SK-N-SH (cell line): ENCODE measurements around the gene CSNK1D.

ENCODE experiments used
- CTCF ChIP-seq: fragments of 200-600 bp; sonication (generic); IDR thresholded peaks from 2 replicates; pipeline ENCODE4 v1.6.1; 2017; ENCODE audit warnings: antibody characterized with exemption, mild to moderate bottlenecking, moderate library complexity
- EP300 ChIP-seq, 2 experiments: IDR thresholded peaks; 2 replicates each; pipeline versions ENCODE4 v1.4.0 to v1.6.1; 2012; ENCODE audit warnings: borderline replicate concordance in 1 of 2, low read depth in 1 of 2, low read length in 1 of 2
- FOSL2 ChIP-seq: IDR thresholded peaks from 2 replicates; pipeline ENCODE4 v1.4.0; 2012; ENCODE audit warnings: low read depth, mild to moderate bottlenecking, moderate library complexity, borderline replicate concordance
- FOXM1 ChIP-seq: IDR thresholded peaks from 2 replicates; pipeline ENCODE4 v1.4.0; 2012; ENCODE audit warnings: low read depth, mild to moderate bottlenecking
- MEF2A ChIP-seq: IDR thresholded peaks from 2 replicates; pipeline ENCODE4 v1.4.0; 2012; ENCODE audit warnings: low read depth, borderline replicate concordance
- PBX3 ChIP-seq: IDR thresholded peaks from 2 replicates; pipeline ENCODE4; 2012
- POLR2AphosphoS5 ChIP-seq: IDR thresholded peaks from 2 replicates; pipeline ENCODE4 v1.6.1; 2012; ENCODE audit warnings: low read depth, low read length
- REST ChIP-seq: IDR thresholded peaks from 2 replicates; pipeline ENCODE4 v1.6.1; 2012; ENCODE audit warnings: mild to moderate bottlenecking, low read depth, low read length, moderate library complexity
- RFX5 ChIP-seq: IDR thresholded peaks from 2 replicates; pipeline ENCODE4 v1.6.1; 2012; ENCODE audit warnings: mild to moderate bottlenecking, improper control_type of control experiment, low read length
- YY1 ChIP-seq: IDR thresholded peaks from 2 replicates; pipeline ENCODE4 v1.4.0; 2012; ENCODE audit warnings: low read depth, mild to moderate bottlenecking
- ZBTB33 ChIP-seq: IDR thresholded peaks from 2 replicates; pipeline ENCODE4 v1.4.0; 2012; ENCODE audit warnings: low read depth, borderline replicate concordance

GRCh38 chr17:82212331-82213250 is 60.9 kb downstream of the CSNK1D start, which contains the start of gene CCDC57:
- TF ChIP-seq CTCF (no peak), POLR2AphosphoS5 (0 out of 2 replicates have a peak, but pooled peaks have one; percentile 18), EP300 (IDR thresholded peaks at IDR 0.05; ENCODE audit: borderline replicate concordance in 1 of 2, low read depth in 1 of 2, low read length in 1 of 2) (peak in 1 of 2 experiments; percentile 13; a peak in 1 of 4 replicates), RFX5 (no peak), REST (peak; percentile 69; the same call in 1 of the 2 replicates), PBX3 (no peak), FOSL2 (no peak), MEF2A (no peak), YY1 (no peak), ZBTB33 (no peak), FOXM1 (no peak)
